ENCODE results near the gene PUS1. TPM values are rescaled to one million over a fixed set of nuclear protein-coding genes. Genes with fewer than 3 reads are reported as not detected.
"Not testable (repeated sequence)": the region's sequence is repeated elsewhere in the genome, so short reads cannot be mapped to it uniquely, and the experiment has no call there.

The PUS1 gene
- total RNA-seq, 1 donor from 2014 or later = 33.7 TPM

- DNase-seq (ENCODE audit: low read depth) (peak; percentile 78), FAIRE-seq (no peak)
- H3K9me3 ChIP-seq (ENCODE audit: insufficient read depth, low read depth, low read length) = no peaks in the 10 kb centered on the region
- H3K4me3 ChIP-seq (ENCODE audit: insufficient read depth, low read depth, low read length) = peak within 1 kb of the TSS; percentile 78
- H3K4me1 Mint-ChIP-seq (ENCODE audit: low read depth, unreplicated experiment) = peaks cover 2% of the 10 kb centered on the region
- TF ChIP-seq EZH2 (IDR thresholded peaks at IDR 0.05; ENCODE audit: insufficient read depth, low read length) = no peak
- no peak for TF ChIP-seq CTCF (IDR thresholded peaks at IDR 0.05; ENCODE audit: insufficient read depth, low read depth, low read length)
- no peaks in the 10 kb centered on the region for H3K36me3 ChIP-seq (ENCODE audit: insufficient read depth, low read length)
- H3K27ac ChIP-seq (ENCODE audit: low read depth, low read length) = peak within 1 kb of the TSS; percentile 72
- H3K36me3 Mint-ChIP-seq (ENCODE audit: low read depth, unreplicated experiment) = peaks cover 3% of the 10 kb centered on the region
- peak within 1 kb of the TSS; percentile 92 for H2AFZ ChIP-seq (ENCODE audit: low read depth, low read length)
- no peaks in the 10 kb centered on the region for H3K9me3 Mint-ChIP-seq (ENCODE audit: unreplicated experiment)
- no peaks in the 10 kb centered on the region for H3K4me1 ChIP-seq (ENCODE audit: insufficient read depth, low read length)
- H3K27me3 Mint-ChIP-seq (ENCODE audit: low read depth, unreplicated experiment) = no peaks in the 10 kb centered on the region
- peak within 1 kb of the TSS; percentile 90 for H3K9ac ChIP-seq (ENCODE audit: low read length)
- H3K79me2 ChIP-seq (ENCODE audit: insufficient read depth, low read length) = peaks cover 45% of the 10 kb centered on the region
- peak within 1 kb of the TSS; percentile 88 for H3K4me2 ChIP-seq (ENCODE audit: low read length)
- peak within 1 kb of the TSS; percentile 94 for H3K4me3 Mint-ChIP-seq (ENCODE audit: unreplicated experiment)
- no peaks in the 10 kb centered on the region for H3K27me3 ChIP-seq (ENCODE audit: insufficient read depth, low read length)
- peak within 1 kb of the TSS; percentile 87 for H3K27ac Mint-ChIP-seq (ENCODE audit: unreplicated experiment)
- H4K20me1 ChIP-seq (ENCODE audit: insufficient read depth, low read length) = peaks cover 27% of the 10 kb centered on the region
These were observed 20.5 kb downstream of the PUS1 start, which contains the start of gene EP400 for GRCh38 chr12:131949431-131950181. TSS of gene EP400 (plus strand) at chr12:131949942. CDS start at chr12:131960620, 10,678 bp downstream.

GRCh38 chr12:131950182-131950913 is 21.3 kb downstream of the PUS1 start:
- H3K9ac ChIP-seq (ENCODE audit: low read length) = peak overlapping the region; percentile 90
- peak overlapping the region; percentile 88 for H3K4me2 ChIP-seq (ENCODE audit: low read length)
- peak overlapping the region; percentile 87 for H3K27ac Mint-ChIP-seq (ENCODE audit: unreplicated experiment)
- peak overlapping the region; percentile 78 for H3K4me3 ChIP-seq (ENCODE audit: insufficient read depth, low read depth, low read length)
- H3K36me3 Mint-ChIP-seq (ENCODE audit: low read depth, unreplicated experiment) = no peaks in the 10 kb centered on the region
- no peak for TF ChIP-seq EZH2 (IDR thresholded peaks at IDR 0.05; ENCODE audit: insufficient read depth, low read length)
- H3K4me1 ChIP-seq (ENCODE audit: insufficient read depth, low read length) = no peaks in the 10 kb centered on the region
- peaks cover 32% of the 10 kb centered on the region for H4K20me1 ChIP-seq (ENCODE audit: insufficient read depth, low read length)
- peak overlapping the region; percentile 72 for H3K27ac ChIP-seq (ENCODE audit: low read depth, low read length)
- no peaks in the 10 kb centered on the region for H3K9me3 ChIP-seq (ENCODE audit: insufficient read depth, low read depth, low read length)
- no peaks in the 10 kb centered on the region for H3K27me3 ChIP-seq (ENCODE audit: insufficient read depth, low read length)
- no peak for DNase-seq (ENCODE audit: low read depth)
- FAIRE-seq = no peak
- peak overlapping the region; percentile 94 for H3K4me3 Mint-ChIP-seq (ENCODE audit: unreplicated experiment)
- peaks cover 52% of the 10 kb centered on the region for H3K79me2 ChIP-seq (ENCODE audit: insufficient read depth, low read length)
- peak overlapping the region; percentile 77 for H2AFZ ChIP-seq (ENCODE audit: low read depth, low read length)
- H3K36me3 ChIP-seq (ENCODE audit: insufficient read depth, low read length) = no peaks in the 10 kb centered on the region
- peaks cover 2% of the 10 kb centered on the region for H3K4me1 Mint-ChIP-seq (ENCODE audit: low read depth, unreplicated experiment)
- no peaks in the 10 kb centered on the region for H3K27me3 Mint-ChIP-seq (ENCODE audit: low read depth, unreplicated experiment)
- H3K9me3 Mint-ChIP-seq (ENCODE audit: unreplicated experiment) = no peaks in the 10 kb centered on the region

- not testable (repeated sequence) for H3K36me3 Mint-ChIP-seq (ENCODE audit: low read depth, unreplicated experiment); H3K27ac Mint-ChIP-seq (ENCODE audit: unreplicated experiment); H3K4me3 ChIP-seq (ENCODE audit: insufficient read depth, low read depth, low read length); H3K4me2 ChIP-seq (ENCODE audit: low read length); H3K36me3 ChIP-seq (ENCODE audit: insufficient read depth, low read length); H3K4me1 ChIP-seq (ENCODE audit: insufficient read depth, low read length); H3K27me3 ChIP-seq (ENCODE audit: insufficient read depth, low read length); H2AFZ ChIP-seq (ENCODE audit: low read depth, low read length); DNase-seq (ENCODE audit: low read depth); H3K4me3 Mint-ChIP-seq (ENCODE audit: unreplicated experiment); H3K9me3 Mint-ChIP-seq (ENCODE audit: unreplicated experiment); H3K27ac ChIP-seq (ENCODE audit: low read depth, low read length); H3K9ac ChIP-seq (ENCODE audit: low read length); H3K27me3 Mint-ChIP-seq (ENCODE audit: low read depth, unreplicated experiment); FAIRE-seq; H3K9me3 ChIP-seq (ENCODE audit: insufficient read depth, low read depth, low read length)
- H4K20me1 ChIP-seq (ENCODE audit: insufficient read depth, low read length) = peaks cover 63% of the 10 kb centered on the region
- peaks cover 87% of the 10 kb centered on the region for H3K79me2 ChIP-seq (ENCODE audit: insufficient read depth, low read length)
- peaks cover 14% of the 10 kb centered on the region for H3K4me1 Mint-ChIP-seq (ENCODE audit: low read depth, unreplicated experiment)
These were observed 24.7 kb downstream of the PUS1 start for GRCh38 chr12:131953810-131954209.

- H3K4me2 ChIP-seq (ENCODE audit: low read length); H3K27ac ChIP-seq (ENCODE audit: low read depth, low read length); H3K27me3 Mint-ChIP-seq (ENCODE audit: low read depth, unreplicated experiment); H3K4me3 ChIP-seq (ENCODE audit: insufficient read depth, low read depth, low read length); H2AFZ ChIP-seq (ENCODE audit: low read depth, low read length); H3K9me3 Mint-ChIP-seq (ENCODE audit: unreplicated experiment); H3K9me3 ChIP-seq (ENCODE audit: insufficient read depth, low read depth, low read length); FAIRE-seq; H3K4me1 ChIP-seq (ENCODE audit: insufficient read depth, low read length); H3K36me3 Mint-ChIP-seq (ENCODE audit: low read depth, unreplicated experiment); H3K9ac ChIP-seq (ENCODE audit: low read length); H3K36me3 ChIP-seq (ENCODE audit: insufficient read depth, low read length); DNase-seq (ENCODE audit: low read depth); H3K27ac Mint-ChIP-seq (ENCODE audit: unreplicated experiment); H3K27me3 ChIP-seq (ENCODE audit: insufficient read depth, low read length); H3K4me3 Mint-ChIP-seq (ENCODE audit: unreplicated experiment): not testable (repeated sequence)
- peaks cover 70% of the 10 kb centered on the region for H4K20me1 ChIP-seq (ENCODE audit: insufficient read depth, low read length)
- peaks cover 18% of the 10 kb centered on the region for H3K4me1 Mint-ChIP-seq (ENCODE audit: low read depth, unreplicated experiment)
- peaks cover 93% of the 10 kb centered on the region for H3K79me2 ChIP-seq (ENCODE audit: insufficient read depth, low read length)
These were observed 25.4 kb downstream of the PUS1 start for GRCh38 chr12:131954460-131954859.

Data from astrocyte (in vitro differentiated cells and primary cell).